Measurements from ENCODE around the gene PRKAR1B. TPM values are rescaled to one million over a fixed set of nuclear protein-coding genes. Genes with fewer than 3 reads are reported as not detected.

The PRKAR1B gene
- total and polyA plus RNA-seq, 4 donors = 53.1 to 238 (median 162) TPM

DNA sequence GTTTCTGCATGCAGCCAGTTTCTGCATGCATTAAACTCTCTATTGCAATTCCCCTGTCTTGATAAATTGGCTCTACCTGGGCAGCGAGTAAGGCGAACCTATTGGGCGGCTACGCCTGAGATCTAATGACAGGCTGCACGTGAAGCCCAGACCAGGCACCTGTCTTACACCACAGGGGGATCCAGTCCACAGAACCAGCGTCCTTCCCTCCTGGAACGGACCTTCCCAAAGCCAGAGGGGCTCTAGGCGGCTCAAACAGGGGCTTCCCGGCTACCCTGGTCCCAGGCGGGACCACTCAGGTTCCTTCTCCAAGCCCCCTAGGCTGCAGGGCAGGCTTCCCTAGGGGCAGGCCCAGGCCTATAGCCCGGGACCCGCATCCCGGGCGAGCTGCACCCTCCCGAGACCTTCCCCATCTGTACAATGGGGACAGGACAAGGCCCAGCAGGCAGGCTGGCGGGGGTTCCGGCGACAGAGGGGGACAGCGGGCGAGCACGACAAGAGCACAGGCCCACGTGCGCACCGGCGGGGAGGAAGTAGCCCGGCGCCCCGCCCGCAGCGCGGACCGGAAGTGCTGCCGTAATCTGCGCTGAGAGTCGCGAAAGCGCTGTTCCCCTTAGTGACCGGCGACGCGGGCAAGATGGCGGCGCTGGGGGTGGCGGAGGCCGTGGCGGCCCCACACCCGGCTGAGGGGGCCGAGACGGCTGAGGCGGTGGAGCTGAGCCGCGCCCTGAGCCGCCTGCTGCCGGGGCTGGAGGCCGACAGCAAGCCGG, 812 bp downstream of the PRKAR1B start, which contains the start of gene DNAAF5:
Gene DNAAF5 (plus strand): TSS at position 616 of the 770 bp plus-strand sequence. CDS start 22 bp downstream, at position 638.
- no peaks in the 10 kb centered on the region for H3K9me3 ChIP-seq (ENCODE audit: control insufficient read depth, insufficient read depth, low read length)
- peak within 1 kb of the TSS; percentile 65 for H3K4me3 ChIP-seq (ENCODE audit: low read depth, low read length)
- no peaks in the 10 kb centered on the region for H3K27me3 ChIP-seq (ENCODE audit: control insufficient read depth, insufficient read depth, low read length)
- peaks cover 29% of the 10 kb centered on the region for H3K4me1 ChIP-seq (ENCODE audit: control insufficient read depth, insufficient read depth, low read length)
- peak; percentile 58 to 95 (median 79) for DNase-seq (ENCODE audit: low read depth in 4 of 6, low spot score in 6 of 6)
- peaks cover 26% of the 10 kb centered on the region for H3K36me3 ChIP-seq (ENCODE audit: control insufficient read depth, insufficient read depth, low read length)
- H3K27ac ChIP-seq (ENCODE audit: low read depth, low read length) = no peak within 1 kb of the TSS
- WGBS (ENCODE audit: insufficient coverage) = 8% methylated on average over 56 of the region's 56 CpGs

DNA sequence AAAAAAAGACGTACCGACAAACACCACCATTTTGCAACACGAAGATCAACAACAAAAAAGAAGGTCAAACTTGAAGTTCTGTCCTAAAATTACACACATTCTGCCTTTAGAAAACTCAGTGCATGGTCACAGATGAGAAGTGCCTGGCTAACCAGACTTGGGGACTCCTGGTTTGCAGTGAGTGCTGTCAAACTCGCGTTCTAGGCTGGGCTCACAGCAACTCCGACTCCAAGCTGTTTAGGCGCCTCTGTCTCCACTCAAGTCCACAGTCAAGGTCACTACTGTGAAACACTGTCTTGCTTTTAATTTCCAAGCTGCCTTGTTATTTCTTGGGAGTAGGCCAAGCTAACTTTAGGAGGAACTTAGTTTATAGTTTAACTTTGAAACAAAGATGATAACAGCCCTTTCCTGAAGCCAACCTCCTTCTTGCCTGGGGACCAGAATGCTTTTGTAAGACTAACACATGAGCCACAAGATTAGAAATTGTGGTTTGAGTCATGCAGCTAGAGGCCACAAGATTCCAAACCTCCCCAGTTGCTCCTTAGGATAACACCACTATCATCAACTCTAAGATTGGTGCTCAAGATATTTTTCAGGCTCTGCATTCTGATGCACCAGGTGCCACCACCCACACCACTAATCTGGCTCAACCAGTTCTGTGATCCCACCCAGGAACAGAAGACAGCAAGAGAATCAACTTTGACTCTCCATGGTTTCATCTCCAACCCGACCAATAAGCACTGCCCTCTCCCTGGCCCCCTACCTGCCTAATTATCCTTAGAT, 1.7 kb downstream of the PRKAR1B start:
- H3K4me3 ChIP-seq (ENCODE audit: low read depth, low read length) = peak overlapping the region; percentile 65
- no peak for DNase-seq (ENCODE audit: low read depth in 4 of 6, low spot score in 6 of 6)
- no peaks in the 10 kb centered on the region for H3K9me3 ChIP-seq (ENCODE audit: control insufficient read depth, insufficient read depth, low read length)
- peaks cover 23% of the 10 kb centered on the region for H3K4me1 ChIP-seq (ENCODE audit: control insufficient read depth, insufficient read depth, low read length)
- WGBS (ENCODE audit: insufficient coverage) = 94% methylated on average over 5 of the region's 8 CpGs
- peaks cover 20% of the 10 kb centered on the region for H3K36me3 ChIP-seq (ENCODE audit: control insufficient read depth, insufficient read depth, low read length)
- H3K27ac ChIP-seq (ENCODE audit: low read depth, low read length) = no peak overlapping the region
- H3K27me3 ChIP-seq (ENCODE audit: control insufficient read depth, insufficient read depth, low read length) = no peaks in the 10 kb centered on the region

- no peak for DNase-seq (ENCODE audit: low read depth in 4 of 6, low spot score in 6 of 6)
- H3K27ac ChIP-seq (ENCODE audit: low read depth, low read length) = no peak overlapping the region
- no peak overlapping the region for H3K4me3 ChIP-seq (ENCODE audit: low read depth, low read length)
- peaks cover 23% of the 10 kb centered on the region for H3K4me1 ChIP-seq (ENCODE audit: control insufficient read depth, insufficient read depth, low read length)
- WGBS (ENCODE audit: insufficient coverage) = 97% methylated on average over 5 of the region's 7 CpGs
- H3K9me3 ChIP-seq (ENCODE audit: control insufficient read depth, insufficient read depth, low read length) = no peaks in the 10 kb centered on the region
- no peaks in the 10 kb centered on the region for H3K27me3 ChIP-seq (ENCODE audit: control insufficient read depth, insufficient read depth, low read length)
- peaks cover 9% of the 10 kb centered on the region for H3K36me3 ChIP-seq (ENCODE audit: control insufficient read depth, insufficient read depth, low read length)
Measured at GRCh38 chr7:724298-724697, 2.8 kb downstream of the PRKAR1B start.

GRCh38 chr7:723541-723940, 3.5 kb downstream of the PRKAR1B start:
- Histone ChIP-seq H3K36me3 (ENCODE audit: control insufficient read depth, insufficient read depth, low read length) (peaks cover 1% of the 10 kb centered on the region), H3K27me3 (ENCODE audit: control insufficient read depth, insufficient read depth, low read length) (no peaks in the 10 kb centered on the region), H3K4me3 (ENCODE audit: low read depth, low read length) (no peak overlapping the region), H3K4me1 (ENCODE audit: control insufficient read depth, insufficient read depth, low read length) (peaks cover 20% of the 10 kb centered on the region), H3K9me3 (ENCODE audit: control insufficient read depth, insufficient read depth, low read length) (no peaks in the 10 kb centered on the region), H3K27ac (ENCODE audit: low read depth, low read length) (no peak overlapping the region)
- 91% methylated on average over 9 of the region's 9 CpGs for WGBS (ENCODE audit: insufficient coverage)
- DNase-seq (ENCODE audit: low read depth in 4 of 6, low spot score in 6 of 6) = no peak

DNA sequence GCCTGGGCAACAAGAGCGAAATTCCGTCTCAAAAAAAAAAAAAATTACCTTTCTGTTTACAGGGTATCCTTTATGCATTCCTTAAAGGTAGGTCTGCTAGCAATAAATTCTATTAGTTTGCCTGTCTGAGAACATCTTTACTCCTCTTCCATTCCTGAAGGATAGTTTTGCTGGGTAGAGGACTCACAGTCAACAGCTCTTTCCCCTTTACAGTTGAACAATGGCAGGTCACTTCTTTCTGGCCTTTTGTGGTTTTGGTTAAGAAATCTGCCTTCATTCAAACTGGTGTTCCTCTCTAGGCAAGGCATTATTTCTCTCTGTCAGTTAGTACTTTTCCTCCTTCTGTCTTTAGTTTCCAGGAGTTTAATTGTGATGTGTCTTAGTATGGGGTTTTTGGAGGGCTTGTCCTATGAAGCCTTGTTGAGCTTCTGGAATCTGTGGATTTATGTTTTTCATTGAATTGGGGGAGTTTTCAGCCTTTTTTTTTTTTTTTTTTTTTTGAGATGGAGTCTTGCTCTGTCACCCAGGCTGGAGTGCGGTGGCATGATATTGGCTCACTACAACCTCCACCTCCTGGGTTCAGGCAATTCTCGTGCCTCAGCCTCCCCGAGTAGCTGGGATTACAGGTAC, 5.3 kb downstream of the PRKAR1B start:
- Histone ChIP-seq H3K27me3 (ENCODE audit: control insufficient read depth, insufficient read depth, low read length) (no peaks in the 10 kb centered on the region), H3K4me1 (ENCODE audit: control insufficient read depth, insufficient read depth, low read length) (peaks cover 7% of the 10 kb centered on the region), H3K4me3 (ENCODE audit: low read depth, low read length) (no peak overlapping the region), H3K27ac (ENCODE audit: low read depth, low read length) (no peak overlapping the region), H3K9me3 (ENCODE audit: control insufficient read depth, insufficient read depth, low read length) (no peaks in the 10 kb centered on the region), H3K36me3 (ENCODE audit: control insufficient read depth, insufficient read depth, low read length) (no peaks in the 10 kb centered on the region)
- no CpG with 5 or more reads among the region's 5 CpGs for WGBS (ENCODE audit: insufficient coverage)
- DNase-seq (ENCODE audit: low read depth in 4 of 6, low spot score in 6 of 6) = no peak

GRCh38 chr7:716636-717035, 10.4 kb downstream of the PRKAR1B start:
- H3K9me3 ChIP-seq (ENCODE audit: control insufficient read depth, insufficient read depth, low read length) = no peaks in the 10 kb centered on the region
- DNase-seq (ENCODE audit: low read depth in 4 of 6, low spot score in 6 of 6) = no peak
- H3K36me3 ChIP-seq (ENCODE audit: control insufficient read depth, insufficient read depth, low read length) = peaks cover 3% of the 10 kb centered on the region

DNA sequence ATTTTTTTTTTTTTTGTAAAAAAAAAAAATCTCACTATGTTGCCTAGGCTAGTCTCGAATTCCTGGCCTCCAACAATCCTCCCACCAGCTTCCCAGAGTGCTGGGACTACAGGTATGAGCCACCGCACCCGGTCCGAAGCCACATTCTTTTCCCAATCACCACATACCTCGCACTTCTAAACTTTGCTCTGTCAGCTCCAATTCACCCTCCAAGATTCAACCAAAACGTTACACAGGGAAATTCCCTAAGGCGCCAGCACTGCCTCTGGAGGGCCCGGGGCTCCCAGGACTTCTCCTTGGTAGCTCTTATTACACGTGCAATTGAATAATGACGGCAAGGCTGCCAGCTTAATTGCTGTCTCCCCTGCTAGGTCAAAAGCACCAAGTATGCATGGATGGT, 10.9 kb downstream of the PRKAR1B start:
- 57% methylated on average over 10 of the region's 10 CpGs for WGBS (ENCODE audit: insufficient coverage)
- H3K27me3 ChIP-seq (ENCODE audit: control insufficient read depth, insufficient read depth, low read length) = no peaks in the 10 kb centered on the region
- no peak overlapping the region for H3K27ac ChIP-seq (ENCODE audit: low read depth, low read length)
- no peak overlapping the region for H3K4me3 ChIP-seq (ENCODE audit: low read depth, low read length)
- H3K36me3 ChIP-seq (ENCODE audit: control insufficient read depth, insufficient read depth, low read length) = peaks cover 4% of the 10 kb centered on the region
- H3K4me1 ChIP-seq (ENCODE audit: control insufficient read depth, insufficient read depth, low read length) = peaks cover 14% of the 10 kb centered on the region
- peak in 1 of 6 donors; percentile 16 for DNase-seq (ENCODE audit: low read depth in 4 of 6, low spot score in 6 of 6)
- H3K9me3 ChIP-seq (ENCODE audit: control insufficient read depth, insufficient read depth, low read length) = no peaks in the 10 kb centered on the region

More at GRCh38 chr7:716636-717035, 10.4 kb downstream of the PRKAR1B start:
- H3K27ac ChIP-seq (ENCODE audit: low read depth, low read length) = no peak overlapping the region
- WGBS (ENCODE audit: insufficient coverage) = 64% methylated on average over 11 of the region's 11 CpGs
- peaks cover 10% of the 10 kb centered on the region for H3K4me1 ChIP-seq (ENCODE audit: control insufficient read depth, insufficient read depth, low read length)
- H3K27me3 ChIP-seq (ENCODE audit: control insufficient read depth, insufficient read depth, low read length) = no peaks in the 10 kb centered on the region
- no peak overlapping the region for H3K4me3 ChIP-seq (ENCODE audit: low read depth, low read length)

- DNase-seq (ENCODE audit: low read depth in 4 of 6, low spot score in 6 of 6) = no peak
- Histone ChIP-seq H3K9me3 (ENCODE audit: control insufficient read depth, insufficient read depth, low read length) (no peaks in the 10 kb centered on the region), H3K4me1 (ENCODE audit: control insufficient read depth, insufficient read depth, low read length) (peaks cover 24% of the 10 kb centered on the region), H3K27me3 (ENCODE audit: control insufficient read depth, insufficient read depth, low read length) (no peaks in the 10 kb centered on the region), H3K4me3 (ENCODE audit: low read depth, low read length) (no peak overlapping the region), H3K36me3 (ENCODE audit: control insufficient read depth, insufficient read depth, low read length) (peaks cover 21% of the 10 kb centered on the region), H3K27ac (ENCODE audit: low read depth, low read length) (no peak overlapping the region)
- 87% methylated on average over 13 of the region's 13 CpGs for WGBS (ENCODE audit: insufficient coverage)
Measured at GRCh38 chr7:714251-714671, 12.8 kb downstream of the PRKAR1B start.

GRCh38 chr7:713488-714230, 13.4 kb downstream of the PRKAR1B start:
- Histone ChIP-seq H3K4me3 (ENCODE audit: low read depth, low read length) (no peak overlapping the region), H3K9me3 (ENCODE audit: control insufficient read depth, insufficient read depth, low read length) (no peaks in the 10 kb centered on the region), H3K27me3 (ENCODE audit: control insufficient read depth, insufficient read depth, low read length) (no peaks in the 10 kb centered on the region), H3K4me1 (ENCODE audit: control insufficient read depth, insufficient read depth, low read length) (peaks cover 24% of the 10 kb centered on the region), H3K36me3 (ENCODE audit: control insufficient read depth, insufficient read depth, low read length) (peaks cover 21% of the 10 kb centered on the region), H3K27ac (ENCODE audit: low read depth, low read length) (no peak overlapping the region)
- 83% methylated on average over 16 of the region's 16 CpGs for WGBS (ENCODE audit: insufficient coverage)
- no peak for DNase-seq (ENCODE audit: low read depth in 4 of 6, low spot score in 6 of 6)

Measured in spinal cord (tissue), 10 donors.